Uterus (tissue), 4 donors: ENCODE data around the gene PEX5L. TPM values are rescaled to one million over a fixed set of nuclear protein-coding genes. Genes with fewer than 3 reads are reported as not detected.

Experiments used
- DNase-seq, 2 donors: peaks; one replicate each; pipeline ENCODE4 v3.0.0-alpha.2; 2019 to 2020
- H3K27ac ChIP-seq, 2 donors: fragments of 200-600 bp; sonication (generic); 1 replicate in 1 of 2; 2 replicates in 1 of 2; pipeline ENCODE4 v1.5.1; 2016 to 2018
- H3K27me3 ChIP-seq, 2 donors: fragments of 200-600 bp; sonication (generic); one replicate each; pipeline ENCODE4 v1.5.1; 2018 to 2019; ENCODE audit warnings: control low read depth in 1 of 2
- H3K36me3 ChIP-seq, 2 donors: fragments of 200-600 bp; sonication (generic); one replicate each; pipeline ENCODE4 v1.5.1; 2019; ENCODE audit warnings: control low read depth in 1 of 2
- H3K4me1 ChIP-seq, 2 donors: fragments of 200-600 bp; sonication (generic); one replicate each; pipeline ENCODE4 v1.5.1; 2018 to 2019; ENCODE audit warnings: control low read depth in 1 of 2
- H3K4me3 ChIP-seq, 2 donors: fragments of 200-600 bp; sonication (generic); 1 replicate in 1 of 2; 2 replicates in 1 of 2; pipeline ENCODE4 v1.5.1; 2018 to 2019; ENCODE audit warnings: mild to moderate bottlenecking in 1 of 2
- H3K9me3 ChIP-seq, 2 donors: fragments of 200-600 bp; sonication (generic); one replicate each; pipeline ENCODE4 v1.5.1; 2019; ENCODE audit warnings: control low read depth in 1 of 2
- CTCF ChIP-seq, 4 experiments: fragments of 200-600 bp in 2 of 4; fragments of 450-650 bp in 2 of 4; sonication (generic) in 2 of 4; IDR thresholded peaks; one replicate each; pipeline ENCODE4 v1.5.1; 2016 to 2019; ENCODE audit warnings: antibody characterized with exemption in 4 of 4, mild to moderate bottlenecking in 2 of 4, moderate library complexity in 1 of 4
- POLR2A ChIP-seq, 2 donors: fragments of 450-650 bp; IDR thresholded peaks; one replicate each; pipeline ENCODE4 v1.6.1; 2016; ENCODE audit warnings: antibody characterized with exemption in 2 of 2, mild to moderate bottlenecking in 1 of 2, moderate library complexity in 1 of 2
- intact Hi-C: fragments of 100-400 bp; cut with DNase I; formaldehyde crosslinking; loops from one replicate; pipeline ENCODE4 v1.15.1; 2023; ENCODE audit warnings: low total_unique reads
- total RNA-seq, 4 donors: library from RNA; depleted of rRNA in 3 of 4; stranded (reverse); fragments of >200 nt in 3 of 4; gene quantifications; one replicate each; pipeline versions ENCODE4 v1.1.0 to v1.2.4, GENCODE V29; 2014 to 2023
- donor health status: DM: yes; HTN: yes; CAD: no.

The PEX5L gene
- total RNA-seq, 4 donors from 2014 or later = 0.07 to 0.34 TPM; not detected in 2

GRCh38 chr3:179943117-179943880, 93.4 kb downstream of the PEX5L start:
- no peaks in the 10 kb centered on the region for H3K36me3 ChIP-seq
- no peaks in the 10 kb centered on the region for H3K27me3 ChIP-seq
- DNase-seq = no peak
- H3K9me3 ChIP-seq = no peaks in the 10 kb centered on the region
- TF ChIP-seq CTCF (IDR thresholded peaks at IDR 0.05) (no peak), POLR2A (IDR thresholded peaks at IDR 0.05) (no peak)
- no peak overlapping the region for H3K27ac ChIP-seq
- intact Hi-C loops = no loop called here
- no peak overlapping the region for H3K4me3 ChIP-seq
- no peaks in the 10 kb centered on the region for H3K4me1 ChIP-seq

- Histone ChIP-seq H3K27ac (no peak overlapping the region), H3K4me3 (no peak overlapping the region), H3K27me3 (no peaks in the 10 kb centered on the region), H3K4me1 (no peaks in the 10 kb centered on the region), H3K36me3 (no peaks in the 10 kb centered on the region), H3K9me3 (no peaks in the 10 kb centered on the region)
- intact Hi-C loops = no loop called here
- DNase-seq = no peak
- TF ChIP-seq POLR2A (IDR thresholded peaks at IDR 0.05) (no peak), CTCF (IDR thresholded peaks at IDR 0.05) (no peak)
Measured at GRCh38 chr3:179942553-179943075, 94.1 kb downstream of the PEX5L start.

GRCh38 chr3:179935710-179936109, 101.0 kb downstream of the PEX5L start:
- no peak for DNase-seq
- Histone ChIP-seq H3K27ac (no peak overlapping the region), H3K9me3 (no peaks in the 10 kb centered on the region), H3K4me1 (no peaks in the 10 kb centered on the region), H3K4me3 (no peak overlapping the region), H3K36me3 (no peaks in the 10 kb centered on the region), H3K27me3 (no peaks in the 10 kb centered on the region)
- no peak for TF ChIP-seq POLR2A (IDR thresholded peaks at IDR 0.05)
- no peak for TF ChIP-seq CTCF (IDR thresholded peaks at IDR 0.05)
- intact Hi-C loops = no loop called here

GRCh38 chr3:179933914-179934313, 102.8 kb downstream of the PEX5L start:
- TF ChIP-seq POLR2A (IDR thresholded peaks at IDR 0.05) (no peak), CTCF (IDR thresholded peaks at IDR 0.05) (no peak)
- Histone ChIP-seq H3K4me3 (no peak overlapping the region), H3K9me3 (no peaks in the 10 kb centered on the region), H3K27me3 (no peaks in the 10 kb centered on the region), H3K36me3 (no peaks in the 10 kb centered on the region), H3K27ac (no peak overlapping the region), H3K4me1 (no peaks in the 10 kb centered on the region)
- DNase-seq = no peak
- intact Hi-C loops = no loop called here

GRCh38 chr3:179933080-179933479, 103.7 kb downstream of the PEX5L start:
- no peak for DNase-seq
- Histone ChIP-seq H3K27ac (no peak overlapping the region), H3K27me3 (no peaks in the 10 kb centered on the region), H3K4me3 (no peak overlapping the region), H3K4me1 (no peaks in the 10 kb centered on the region), H3K36me3 (no peaks in the 10 kb centered on the region), H3K9me3 (no peaks in the 10 kb centered on the region)
- intact Hi-C loops = no loop called here
- no peak for TF ChIP-seq CTCF (IDR thresholded peaks at IDR 0.05)
- no peak for TF ChIP-seq POLR2A (IDR thresholded peaks at IDR 0.05)
